Inferior parietal cortex (tissue), 1 donor: ENCODE results near the gene ARHGAP28.

ENCODE experiments used
- DNase-seq: peaks from one replicate; pipeline ENCODE4 v3.0.0-alpha.2; 2016; ENCODE audit errors: extremely low spot score

ARHGAP28 gene

GRCh38 chr18:6873040-6873751, 143.7 kb downstream of the ARHGAP28 start:
- no peak for DNase-seq

- DNase-seq: no peak
Measured at GRCh38 chr18:6874315-6874714, 144.8 kb downstream of the ARHGAP28 start.

- no peak for DNase-seq
Measured at GRCh38 chr18:6875749-6876148, 146.2 kb downstream of the ARHGAP28 start.

GRCh38 chr18:6876641-6877041, 147.1 kb downstream of the ARHGAP28 start:
- DNase-seq: no peak

GRCh38 chr18:6877288-6877687, 147.8 kb downstream of the ARHGAP28 start:
- DNase-seq: no peak

- DNase-seq: no peak
Measured at GRCh38 chr18:6878556-6879297, 149.2 kb downstream of the ARHGAP28 start.

- no peak for DNase-seq
Measured at GRCh38 chr18:6879508-6880195, 150.1 kb downstream of the ARHGAP28 start.

- DNase-seq: no peak
Measured at GRCh38 chr18:6881034-6881820, 151.7 kb downstream of the ARHGAP28 start.

GRCh38 chr18:6882401-6882800, 152.9 kb downstream of the ARHGAP28 start:
- no peak for DNase-seq

GRCh38 chr18:6885006-6885481, 155.5 kb downstream of the ARHGAP28 start:
- DNase-seq: no peak

- peak; percentile 89 for DNase-seq
Measured at GRCh38 chr18:6885992-6886796, 156.7 kb downstream of the ARHGAP28 start.

- DNase-seq: no peak
Measured at GRCh38 chr18:6886797-6887330, 157.3 kb downstream of the ARHGAP28 start.

GRCh38 chr18:6891788-6892187, 162.3 kb downstream of the ARHGAP28 start:
- no peak for DNase-seq

GRCh38 chr18:6901286-6901926, 171.9 kb downstream of the ARHGAP28 start:
- no peak for DNase-seq

GRCh38 chr18:6917072-6917471, 187.6 kb downstream of the ARHGAP28 start:
- DNase-seq: no peak

- DNase-seq: peak; percentile 75
Measured at GRCh38 chr18:6920099-6920955, 190.8 kb downstream of the ARHGAP28 start.

- no peak for DNase-seq
Measured at GRCh38 chr18:6921571-6921970, 192.1 kb downstream of the ARHGAP28 start.

- no peak for DNase-seq
Measured at GRCh38 chr18:6923220-6923619, 193.7 kb downstream of the ARHGAP28 start.

- DNase-seq: no peak
Measured at GRCh38 chr18:6927153-6927552, 197.6 kb downstream of the ARHGAP28 start.
